ENCODE data around the gene TMEFF2. TPM values are rescaled to one million over a fixed set of nuclear protein-coding genes. Genes with fewer than 3 reads are reported as not detected.

TMEFF2 gene
- total and polyA plus RNA-seq, 2 of the 8 experiments (the other 6 are each of a cell fraction or from before 2014, with no cell fraction given), result 0.91 to 3.7 TPM

DNA sequence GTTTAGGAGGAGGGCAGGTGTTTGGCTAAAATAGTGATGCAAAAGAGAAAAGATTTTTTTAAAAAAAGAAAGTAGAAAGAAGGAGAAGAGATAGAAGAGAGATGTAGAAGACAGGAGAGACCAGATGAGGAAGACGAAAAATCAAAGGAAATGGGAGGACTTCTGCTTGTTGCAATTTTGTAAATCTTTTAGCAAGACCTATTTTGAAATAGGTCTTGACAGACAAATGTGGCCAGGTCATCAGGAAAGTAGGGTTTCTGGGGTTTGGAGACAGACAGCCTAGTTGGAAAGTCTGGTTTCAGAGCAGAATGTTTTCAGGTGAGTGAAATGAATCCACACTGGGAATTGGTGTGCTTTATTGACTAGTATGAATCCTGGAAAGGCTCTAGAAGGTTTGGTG, 243.4 kb downstream of the TMEFF2 start:
- POLR2A ChIA-PET (ENCODE audit: partially characterized antibody), result no interaction called here
- FAIRE-seq, result no peak
- WGBS, 2 experiments (ENCODE audit: extremely low coverage in 1 of 2, insufficient coverage in 1 of 2, insufficient read length in 1 of 2, insufficient replicate concordance in 2 of 2, low coverage in 1 of 2, low lambda C conversion rate in 2 of 2, missing lambda C conversion rate in 1 of 2), result 90% methylated on average over 1 of the region's 1 CpG; no CpG with 5 or more reads in 1 of the 2 experiments

More for the DNA sequence above, 243.4 kb downstream of the TMEFF2 start:
- H3K9ac ChIP-seq (replicated peaks in 1 of 4; ENCODE audit: extremely low read depth in 1 of 4, low read depth in 3 of 4, low read length in 3 of 4), result no peak overlapping the region
- H4K91ac ChIP-seq (replicated peaks; ENCODE audit: insufficient read length, low read length), result no peak overlapping the region
- TF ChIP-seq SAP30 (IDR thresholded peaks at IDR 0.05; ENCODE audit: insufficient read depth, insufficient replicate concordance, low read length) (no peak), SUZ12 (IDR thresholded peaks at IDR 0.05; ENCODE audit: low read length) (no peak), USF2 (IDR thresholded peaks at IDR 0.05; ENCODE audit: low read length) (no peak), BCL11A (IDR thresholded peaks at IDR 0.05; ENCODE audit: low read depth in 2 of 2, low read length in 2 of 2) (no peak), RFX5 (IDR thresholded peaks at IDR 0.05; ENCODE audit: borderline replicate concordance, low read depth, low read length) (no peak), SP4 (IDR thresholded peaks at IDR 0.05; ENCODE audit: low read length) (no peak), FOSL1 (IDR thresholded peaks at IDR 0.05; ENCODE audit: insufficient read depth, low read depth, low read length) (no peak), RXRA (IDR thresholded peaks at IDR 0.05; ENCODE audit: insufficient read depth, low read depth, low read length) (no peak), CEBPB (IDR thresholded peaks at IDR 0.05; ENCODE audit: low read depth, low read length) (no peak), CHD1 (IDR thresholded peaks at IDR 0.05; ENCODE audit: low read depth, low read length) (no peak)
- no peak overlapping the region for H3K23ac ChIP-seq (ENCODE audit: insufficient read length)
- no peak overlapping the region for H3K4me2 ChIP-seq (ENCODE audit: insufficient read depth in 1 of 2, low read depth in 2 of 2, low read length in 2 of 2)
- no peak overlapping the region for H3K56ac ChIP-seq (replicated peaks; ENCODE audit: insufficient read length, low read depth, low read length)
- H3K4ac ChIP-seq (replicated peaks; ENCODE audit: insufficient read length, low read depth, low read length), result no peak overlapping the region
- H2BK120ac ChIP-seq (replicated peaks; ENCODE audit: low read depth, low read length), result no peak overlapping the region
- H3K27ac ChIP-seq (ENCODE audit: low read depth, low read length), result no peak overlapping the region
- H3K9me3 ChIP-seq (ENCODE audit: insufficient read depth in 2 of 2, low read depth in 1 of 2, low read length in 1 of 2), result no peaks in the 10 kb centered on the region
- H2BK5ac ChIP-seq (ENCODE audit: low read depth, low read length), result no peak overlapping the region
- H4K20me1 ChIP-seq (replicated peaks in 1 of 2; ENCODE audit: control insufficient read depth in 1 of 2, insufficient read depth in 2 of 2, low read length in 2 of 2), result no peaks in the 10 kb centered on the region
- no peak overlapping the region for H2BK20ac ChIP-seq (ENCODE audit: low read length)
- no peak overlapping the region for H3K4me3 ChIP-seq (ENCODE audit: extremely low read depth in 1 of 4, insufficient read depth in 2 of 4, low read depth in 3 of 4, low read length in 4 of 4)
- no peak overlapping the region; the same call in 1 of the 2 replicates for H2AFZ ChIP-seq (ENCODE audit: low read length)
- H3K18ac ChIP-seq (ENCODE audit: extremely low read depth, low read length), result no peak overlapping the region
- no peak overlapping the region for H4K8ac ChIP-seq (ENCODE audit: extremely low read depth, insufficient read depth, low read length)
- no peaks in the 10 kb centered on the region for H3K27me3 ChIP-seq (replicated peaks in 1 of 4; ENCODE audit: control insufficient read depth in 3 of 4, extremely low read depth in 1 of 4, insufficient read depth in 3 of 4, low read length in 3 of 4)
- no peak overlapping the region for H2BK15ac ChIP-seq (ENCODE audit: low read length)
- no peak for DNase-seq (ENCODE audit: low read depth in 1 of 2, low spot score in 2 of 2)
- CTCF ChIA-PET (ENCODE audit: partially characterized antibody), result no interaction called here
- H2AK5ac ChIP-seq (ENCODE audit: low read depth, low read length), result no peak overlapping the region
- no peaks in the 10 kb centered on the region for H3K79me2 ChIP-seq (ENCODE audit: control insufficient read depth in 1 of 2, insufficient read depth in 2 of 2, low read length in 2 of 2)
- no peaks in the 10 kb centered on the region for H3K79me1 ChIP-seq (ENCODE audit: low read depth, low read length)
- H4K5ac ChIP-seq (ENCODE audit: insufficient read length, low read depth, low read length), result no peak overlapping the region
- H3K36me3 ChIP-seq (ENCODE audit: control insufficient read depth in 2 of 4, insufficient read depth in 4 of 4, low read length in 3 of 4), result no peaks in the 10 kb centered on the region
- H3K23me2 ChIP-seq (ENCODE audit: low read depth, low read length), result no peaks in the 10 kb centered on the region
- no peak overlapping the region for H2BK12ac ChIP-seq (ENCODE audit: low read depth, low read length)
- no peak overlapping the region for H3K14ac ChIP-seq (ENCODE audit: insufficient read length)
- no peaks in the 10 kb centered on the region for H3K4me1 ChIP-seq (replicated peaks in 1 of 4; ENCODE audit: control insufficient read depth in 3 of 4, insufficient read depth in 4 of 4, low read length in 3 of 4)

All from H1 (cell line).